HG03280 (cell line): Measurements from ENCODE around the gene KLHL21.
A peak's percentile ranks its signal among the peaks of the same experiment; 100 is the strongest.

Source experiments
- ATAC-seq: cut with Tn5 transposase; IDR thresholded peaks from one replicate; pipeline ENCODE4 v1.9.1; 2021; ENCODE audit warnings: mild to moderate bottlenecking, moderate library complexity; ENCODE audit not compliant: unreplicated experiment

KLHL21 gene

GRCh38 chr1:6625584-6626149, 23.0 kb upstream of the KLHL21 start:
- peak; percentile 4 for ATAC-seq

GRCh38 chr1:6624710-6625583, 22.3 kb upstream of the KLHL21 start, which contains the start of gene THAP3:
THAP3 (plus strand) TSS chr1:6624868; CDS start chr1:6625219, 351 bp downstream.
- ATAC-seq = peak; percentile 87

GRCh38 chr1:6623269-6623965, 20.7 kb upstream of the KLHL21 start:
- no peak for ATAC-seq

GRCh38 chr1:6622396-6623152, 19.9 kb upstream of the KLHL21 start:
- no peak for ATAC-seq

- ATAC-seq = no peak
Observed at GRCh38 chr1:6621429-6622391, 19.0 kb upstream of the KLHL21 start.

- ATAC-seq = no peak
Observed at GRCh38 chr1:6619045-6619444, 16.4 kb upstream of the KLHL21 start.

- no peak for ATAC-seq
Observed at GRCh38 chr1:6614929-6615785, 12.5 kb upstream of the KLHL21 start.

- ATAC-seq = no peak
Observed at GRCh38 chr1:6614019-6614928, 11.6 kb upstream of the KLHL21 start.

GRCh38 chr1:6613361-6614018, 10.8 kb upstream of the KLHL21 start, which contains the start of gene PHF13:
PHF13 (plus strand) TSS chr1:6613731; CDS start chr1:6614067, 336 bp downstream.
- ATAC-seq = peak; percentile 91

GRCh38 chr1:6612641-6613360, 10.1 kb upstream of the KLHL21 start:
- ATAC-seq = no peak

- no peak for ATAC-seq
Observed at GRCh38 chr1:6603915-6604558, 1.4 kb upstream of the KLHL21 start.

GRCh38 chr1:6603238-6603914, 707 bp upstream of the KLHL21 start:
- ATAC-seq = peak; percentile 33

GRCh38 chr1:6601923-6602668, 573 bp downstream of the KLHL21 start:
- ATAC-seq = peak; percentile 32

- peak; percentile 24 for ATAC-seq
Observed at GRCh38 chr1:6601049-6601922, 1.4 kb downstream of the KLHL21 start.
